Measurements from ENCODE around the gene COL5A1.

COL5A1 gene

DNA sequence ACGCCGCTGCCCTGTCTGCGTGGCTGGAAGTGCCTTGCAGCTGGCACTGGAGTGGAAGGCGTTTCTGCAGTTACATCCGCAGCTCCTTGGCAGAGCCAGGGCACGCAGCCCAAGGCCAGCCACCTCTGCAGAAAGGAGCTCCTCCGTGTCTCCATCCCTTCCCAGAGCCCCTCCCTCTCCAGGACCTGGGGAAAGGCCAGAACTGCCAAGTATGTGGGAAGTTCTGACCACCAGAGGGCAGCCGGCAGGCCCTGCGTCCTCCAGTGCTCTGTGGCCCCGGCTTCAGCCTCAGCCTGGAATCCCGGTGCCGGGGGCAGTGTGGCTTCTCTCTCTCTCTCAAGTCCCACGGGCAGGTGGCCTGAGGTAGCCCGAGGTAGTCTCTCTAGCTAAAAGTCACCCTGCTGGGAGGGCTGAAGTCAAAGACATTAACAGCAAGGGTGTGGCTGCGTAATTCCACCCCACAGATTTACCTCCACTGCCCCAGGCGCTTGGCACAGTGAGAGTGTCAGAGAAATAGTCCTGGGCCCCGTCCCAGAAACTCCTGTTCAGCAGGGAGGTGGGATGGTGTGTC, 137.3 kb downstream of the COL5A1 start:
- no peaks in the 10 kb centered on the region for H3K4me1 ChIP-seq (ENCODE audit: control insufficient read depth, insufficient read depth, low read length)
- H3K36me3 ChIP-seq (ENCODE audit: control insufficient read depth, insufficient read depth, low read length) = no peaks in the 10 kb centered on the region
- H3K27me3 ChIP-seq (ENCODE audit: control insufficient read depth, insufficient read depth, low read length) = no peaks in the 10 kb centered on the region
- no peak overlapping the region for H3K27ac ChIP-seq (ENCODE audit: low read length)
- peak; percentile 76 for DNase-seq (ENCODE audit: low read depth, low spot score)
- H3K4me3 ChIP-seq (ENCODE audit: low read length) = no peak overlapping the region
- no peaks in the 10 kb centered on the region for H3K9me3 ChIP-seq (ENCODE audit: control insufficient read depth, insufficient read depth, low read length)
- no CpG with 5 or more reads among the region's 17 CpGs for WGBS (ENCODE audit: insufficient coverage, insufficient read length)

GRCh38 chr9:134779640-134780039, 138.0 kb downstream of the COL5A1 start:
- H3K4me3 ChIP-seq (ENCODE audit: low read length) = no peak overlapping the region
- DNase-seq (ENCODE audit: low read depth, low spot score) = no peak
- H3K36me3 ChIP-seq (ENCODE audit: control insufficient read depth, insufficient read depth, low read length) = no peaks in the 10 kb centered on the region
- no CpG with 5 or more reads among the region's 8 CpGs for WGBS (ENCODE audit: insufficient coverage, insufficient read length)
- H3K27me3 ChIP-seq (ENCODE audit: control insufficient read depth, insufficient read depth, low read length) = no peaks in the 10 kb centered on the region
- H3K4me1 ChIP-seq (ENCODE audit: control insufficient read depth, insufficient read depth, low read length) = peaks cover under 1% of the 10 kb centered on the region; the same call in 1 of the 2 replicates
- no peaks in the 10 kb centered on the region for H3K9me3 ChIP-seq (ENCODE audit: control insufficient read depth, insufficient read depth, low read length)
- no peak overlapping the region for H3K27ac ChIP-seq (ENCODE audit: low read length)

GRCh38 chr9:134781591-134782302, 140.1 kb downstream of the COL5A1 start:
- H3K9me3 ChIP-seq (ENCODE audit: control insufficient read depth, insufficient read depth, low read length) = no peaks in the 10 kb centered on the region
- no peaks in the 10 kb centered on the region for H3K27me3 ChIP-seq (ENCODE audit: control insufficient read depth, insufficient read depth, low read length)
- peaks cover 2% of the 10 kb centered on the region; the same call in 1 of the 2 replicates for H3K4me1 ChIP-seq (ENCODE audit: control insufficient read depth, insufficient read depth, low read length)
- no CpG with 5 or more reads among the region's 28 CpGs for WGBS (ENCODE audit: insufficient coverage, insufficient read length)
- H3K36me3 ChIP-seq (ENCODE audit: control insufficient read depth, insufficient read depth, low read length) = no peaks in the 10 kb centered on the region
- H3K4me3 ChIP-seq (ENCODE audit: low read length) = no peak overlapping the region
- DNase-seq (ENCODE audit: low read depth, low spot score) = no peak
- H3K27ac ChIP-seq (ENCODE audit: low read length) = no peak overlapping the region

DNA sequence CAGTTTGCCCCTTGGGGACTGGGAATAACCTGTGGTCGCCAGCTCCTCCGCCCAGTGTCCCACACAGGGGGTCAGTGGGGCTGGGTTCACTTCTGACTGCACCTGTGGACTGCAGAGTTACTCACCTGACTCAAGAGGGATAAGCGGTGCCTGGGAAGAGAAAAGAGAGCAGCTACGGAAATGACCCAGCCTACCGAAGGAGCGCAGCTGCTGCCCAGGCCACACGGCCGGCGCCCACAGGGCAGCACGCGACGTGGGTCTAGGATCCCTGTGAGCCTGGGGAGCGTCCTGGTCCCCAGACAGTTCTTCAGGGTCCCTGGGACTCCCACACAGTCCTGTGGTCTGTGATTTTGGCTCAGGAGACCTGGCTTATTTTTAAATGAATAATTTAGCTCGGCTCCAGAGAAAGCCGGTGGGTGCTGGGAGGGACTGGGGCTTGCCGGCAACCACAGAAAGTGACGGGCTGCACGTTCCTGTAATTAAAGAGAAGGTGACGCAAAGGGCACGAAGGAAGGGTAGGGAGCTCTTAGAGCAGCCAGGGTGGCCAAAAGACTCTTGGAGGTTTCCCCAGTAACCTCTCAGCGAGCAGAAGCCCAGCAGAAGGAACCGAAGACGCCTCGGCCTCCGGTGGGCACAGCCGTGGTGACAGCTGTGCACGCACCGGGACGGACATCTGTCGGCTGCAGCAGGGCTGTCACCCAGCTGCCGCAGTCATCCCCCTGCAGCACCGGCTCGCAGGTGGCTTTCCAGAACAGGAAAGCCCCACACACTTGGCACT, 141.5 kb downstream of the COL5A1 start:
- H3K27me3 ChIP-seq (ENCODE audit: control insufficient read depth, insufficient read depth, low read length) = no peaks in the 10 kb centered on the region
- H3K36me3 ChIP-seq (ENCODE audit: control insufficient read depth, insufficient read depth, low read length) = no peaks in the 10 kb centered on the region
- H3K4me3 ChIP-seq (ENCODE audit: low read length) = no peak overlapping the region
- no CpG with 5 or more reads among the region's 33 CpGs for WGBS (ENCODE audit: insufficient coverage, insufficient read length)
- DNase-seq (ENCODE audit: low read depth, low spot score) = no peak
- no peak overlapping the region for H3K27ac ChIP-seq (ENCODE audit: low read length)
- H3K4me1 ChIP-seq (ENCODE audit: control insufficient read depth, insufficient read depth, low read length) = peaks cover 2% of the 10 kb centered on the region; the same call in 1 of the 2 replicates
- no peaks in the 10 kb centered on the region for H3K9me3 ChIP-seq (ENCODE audit: control insufficient read depth, insufficient read depth, low read length)

DNA sequence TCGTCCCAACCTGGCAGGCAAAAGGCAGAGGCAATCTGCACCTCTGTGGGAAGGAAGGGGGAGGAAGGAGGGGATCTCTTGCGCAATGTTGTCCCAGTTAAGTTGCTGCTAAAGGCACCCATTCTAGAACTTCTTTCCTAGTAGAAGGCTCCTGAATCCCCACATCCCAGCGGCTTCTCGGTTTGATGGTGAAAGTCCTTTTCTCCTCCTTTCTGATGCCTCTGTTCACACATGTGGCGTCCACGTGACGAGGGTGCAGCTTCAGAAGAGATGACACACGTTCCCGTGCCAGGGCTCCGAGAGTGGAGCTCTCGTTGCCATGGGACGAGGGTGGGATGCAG, 142.1 kb downstream of the COL5A1 start:
- no peaks in the 10 kb centered on the region for H3K9me3 ChIP-seq (ENCODE audit: control insufficient read depth, insufficient read depth, low read length)
- no peak for DNase-seq (ENCODE audit: low read depth, low spot score)
- no peaks in the 10 kb centered on the region for H3K27me3 ChIP-seq (ENCODE audit: control insufficient read depth, insufficient read depth, low read length)
- WGBS (ENCODE audit: insufficient coverage, insufficient read length) = no CpG with 5 or more reads among the region's 12 CpGs
- H3K27ac ChIP-seq (ENCODE audit: low read length) = no peak overlapping the region
- H3K4me1 ChIP-seq (ENCODE audit: control insufficient read depth, insufficient read depth, low read length) = peaks cover 2% of the 10 kb centered on the region; the same call in 1 of the 2 replicates
- H3K36me3 ChIP-seq (ENCODE audit: control insufficient read depth, insufficient read depth, low read length) = no peaks in the 10 kb centered on the region
- H3K4me3 ChIP-seq (ENCODE audit: low read length) = no peak overlapping the region

GRCh38 chr9:134784577-134785305, 143.1 kb downstream of the COL5A1 start:
- Histone ChIP-seq H3K4me1 (ENCODE audit: control insufficient read depth, insufficient read depth, low read length) (peaks cover 2% of the 10 kb centered on the region; the same call in 1 of the 2 replicates), H3K9me3 (ENCODE audit: control insufficient read depth, insufficient read depth, low read length) (no peaks in the 10 kb centered on the region), H3K36me3 (ENCODE audit: control insufficient read depth, insufficient read depth, low read length) (no peaks in the 10 kb centered on the region), H3K27me3 (ENCODE audit: control insufficient read depth, insufficient read depth, low read length) (no peaks in the 10 kb centered on the region), H3K4me3 (ENCODE audit: low read length) (no peak overlapping the region), H3K27ac (ENCODE audit: low read length) (no peak overlapping the region)
- WGBS (ENCODE audit: insufficient coverage, insufficient read length) = no CpG with 5 or more reads among the region's 23 CpGs
- no peak for DNase-seq (ENCODE audit: low read depth, low spot score)

DNA sequence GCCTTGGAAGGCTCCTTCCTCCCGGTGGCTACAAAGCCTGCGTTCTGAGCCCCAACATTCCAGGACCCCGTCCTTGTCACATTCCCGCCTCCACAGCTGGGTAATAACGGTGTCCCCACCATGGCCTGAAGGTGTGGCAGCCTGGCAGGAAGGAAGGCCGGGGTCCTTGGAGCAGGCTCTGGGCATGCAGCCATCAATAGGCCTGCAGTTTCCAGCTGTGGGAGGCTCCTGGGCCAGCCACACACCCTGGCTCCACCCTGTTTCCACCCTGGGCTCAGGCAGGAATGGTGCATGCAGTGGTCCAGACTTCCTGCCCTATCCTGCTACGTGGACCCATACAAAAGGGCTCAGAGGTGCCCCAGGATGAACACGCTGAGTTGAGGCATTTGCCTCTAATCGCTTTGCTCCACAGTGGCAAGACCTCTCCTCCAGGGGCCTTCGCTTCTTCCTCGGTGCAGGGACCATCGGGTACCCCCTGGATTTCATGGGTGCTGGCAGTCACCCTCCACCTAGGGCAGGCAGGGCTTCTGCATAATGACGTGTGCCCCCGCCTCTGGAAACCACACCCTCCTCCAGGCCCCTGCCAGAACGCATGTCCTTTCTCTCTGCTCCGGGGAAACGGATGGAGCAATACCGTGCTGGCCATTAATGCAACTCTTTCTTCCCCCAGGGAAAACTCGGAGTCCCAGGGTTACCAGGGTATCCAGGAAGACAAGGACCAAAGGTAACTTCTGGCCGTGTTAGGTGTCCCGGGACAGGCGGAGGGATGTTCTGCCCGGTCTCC, 143.9 kb downstream of the COL5A1 start:
- Histone ChIP-seq H3K27me3 (ENCODE audit: control insufficient read depth, insufficient read depth, low read length) (no peaks in the 10 kb centered on the region), H3K9me3 (ENCODE audit: control insufficient read depth, insufficient read depth, low read length) (no peaks in the 10 kb centered on the region), H3K36me3 (ENCODE audit: control insufficient read depth, insufficient read depth, low read length) (no peaks in the 10 kb centered on the region), H3K4me3 (ENCODE audit: low read length) (no peak overlapping the region), H3K4me1 (ENCODE audit: control insufficient read depth, insufficient read depth, low read length) (peaks cover 2% of the 10 kb centered on the region; the same call in 1 of the 2 replicates), H3K27ac (ENCODE audit: low read length) (no peak overlapping the region)
- DNase-seq (ENCODE audit: low read depth, low spot score) = no peak
- no CpG with 5 or more reads among the region's 23 CpGs for WGBS (ENCODE audit: insufficient coverage, insufficient read length)

DNA sequence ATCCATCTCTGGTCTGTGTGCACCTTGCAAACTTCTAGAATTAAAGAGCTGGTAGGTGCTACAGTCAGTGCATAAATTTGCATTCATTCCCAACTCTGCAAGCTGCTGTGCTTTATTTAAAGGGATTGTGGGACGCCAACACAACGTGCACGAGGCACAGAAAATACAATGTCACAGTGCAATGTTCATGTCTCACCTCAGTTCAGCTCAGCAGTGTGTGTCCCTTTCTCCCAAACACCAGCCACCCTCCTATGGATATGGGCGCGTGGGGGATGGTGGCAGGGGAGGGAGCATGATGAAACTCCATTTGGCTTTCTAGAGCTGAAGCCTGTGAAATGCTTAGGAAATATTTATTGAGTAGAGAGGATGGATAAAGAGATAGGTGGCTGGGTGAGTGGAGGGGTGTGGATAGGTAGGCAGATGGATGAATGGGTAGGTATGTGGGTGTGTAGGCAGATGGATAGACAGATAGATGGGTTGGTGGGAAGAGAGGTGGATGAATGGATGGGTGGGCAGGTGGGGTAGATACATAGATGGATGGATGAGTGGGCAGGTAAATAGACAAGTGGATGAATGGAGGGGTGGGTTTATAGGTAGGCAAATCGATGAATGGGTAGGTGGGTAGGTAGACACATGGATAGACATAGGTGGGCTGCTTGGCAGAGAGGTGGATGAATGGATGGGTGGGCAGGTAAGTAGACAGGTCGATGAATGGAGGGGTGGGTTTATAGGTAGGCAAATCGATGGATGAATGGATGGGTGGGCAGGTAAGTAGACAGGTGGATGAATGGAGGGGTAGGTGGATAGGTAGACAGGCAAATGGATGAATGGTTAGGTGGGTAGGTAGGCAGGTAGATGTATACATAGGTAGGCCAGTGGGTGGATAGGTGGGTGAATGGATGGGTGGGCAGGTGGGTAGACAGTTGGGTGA, 146.3 kb downstream of the COL5A1 start:
- Histone ChIP-seq H3K4me3 (ENCODE audit: low read length) (no peak overlapping the region), H3K9me3 (ENCODE audit: control insufficient read depth, insufficient read depth, low read length) (no peaks in the 10 kb centered on the region), H3K27ac (ENCODE audit: low read length) (no peak overlapping the region), H3K27me3 (ENCODE audit: control insufficient read depth, insufficient read depth, low read length) (no peaks in the 10 kb centered on the region), H3K36me3 (ENCODE audit: control insufficient read depth, insufficient read depth, low read length) (no peaks in the 10 kb centered on the region), H3K4me1 (ENCODE audit: control insufficient read depth, insufficient read depth, low read length) (peaks cover 2% of the 10 kb centered on the region; the same call in 1 of the 2 replicates)
- no peak for DNase-seq (ENCODE audit: low read depth, low spot score)
- WGBS (ENCODE audit: insufficient coverage, insufficient read length) = no CpG with 5 or more reads among the region's 8 CpGs

DNA sequence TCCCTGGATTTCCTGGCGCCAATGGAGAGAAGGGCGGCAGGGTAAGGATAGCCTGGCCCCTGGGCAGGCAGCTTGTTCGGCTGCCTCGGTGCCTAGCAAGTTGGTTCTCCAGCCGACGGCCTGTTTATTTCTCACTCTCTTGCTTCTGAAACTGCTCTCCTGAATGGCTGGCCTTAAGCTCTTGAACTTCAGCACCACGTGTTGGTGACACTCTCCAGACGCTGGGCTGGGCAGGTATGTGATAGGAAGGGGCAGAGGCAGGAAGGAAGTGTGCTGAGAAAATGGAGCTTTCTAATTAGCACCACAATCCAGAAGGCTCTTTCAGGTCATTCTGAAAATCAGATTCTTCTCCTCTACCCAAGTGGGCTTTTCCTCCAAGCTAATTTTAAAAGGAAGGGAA, 147.6 kb downstream of the COL5A1 start:
- Histone ChIP-seq H3K36me3 (ENCODE audit: control insufficient read depth, insufficient read depth, low read length) (no peaks in the 10 kb centered on the region), H3K4me3 (ENCODE audit: low read length) (no peak overlapping the region), H3K9me3 (ENCODE audit: control insufficient read depth, insufficient read depth, low read length) (no peaks in the 10 kb centered on the region), H3K27me3 (ENCODE audit: control insufficient read depth, insufficient read depth, low read length) (no peaks in the 10 kb centered on the region), H3K4me1 (ENCODE audit: control insufficient read depth, insufficient read depth, low read length) (peaks cover 2% of the 10 kb centered on the region; the same call in 1 of the 2 replicates), H3K27ac (ENCODE audit: low read length) (no peak overlapping the region)
- WGBS (ENCODE audit: insufficient coverage, insufficient read length) = no CpG with 5 or more reads among the region's 8 CpGs
- DNase-seq (ENCODE audit: low read depth, low spot score) = no peak

All from iPS DF 6.9 (cell line).